GM12892 (cell line): ENCODE data around the gene ZDHHC11B.
"Not testable (repeated sequence)": the region's sequence is repeated elsewhere in the genome, so short reads cannot be mapped to it uniquely, and the experiment has no call there.

ENCODE experiments used
- DNase-seq: peaks from one replicate; pipeline ENCODE4 v3.0.0; 2011; ENCODE audit not compliant: insufficient read length
- FAIRE-seq: peaks from 2 replicates; lab custom pipeline; 2011; peaks lifted over from hg19 to GRCh38; lab: Jason Lieb, UNC
- POLR2A ChIP-seq: IDR thresholded peaks from 2 replicates; pipeline ENCODE4 v1.6.1; 2011; ENCODE audit warnings: low read depth, low read length, control low read depth
- POLR2AphosphoS5 ChIP-seq: IDR thresholded peaks from 2 replicates; pipeline ENCODE4 v1.6.1; 2011; ENCODE audit warnings: low read depth, low read length, control low read depth
- TAF1 ChIP-seq: IDR thresholded peaks from 2 replicates; pipeline ENCODE4 v1.6.1; 2011; ENCODE audit warnings: low read depth, mild to moderate bottlenecking, control low read depth, low read length, borderline replicate concordance

ZDHHC11B gene

DNA sequence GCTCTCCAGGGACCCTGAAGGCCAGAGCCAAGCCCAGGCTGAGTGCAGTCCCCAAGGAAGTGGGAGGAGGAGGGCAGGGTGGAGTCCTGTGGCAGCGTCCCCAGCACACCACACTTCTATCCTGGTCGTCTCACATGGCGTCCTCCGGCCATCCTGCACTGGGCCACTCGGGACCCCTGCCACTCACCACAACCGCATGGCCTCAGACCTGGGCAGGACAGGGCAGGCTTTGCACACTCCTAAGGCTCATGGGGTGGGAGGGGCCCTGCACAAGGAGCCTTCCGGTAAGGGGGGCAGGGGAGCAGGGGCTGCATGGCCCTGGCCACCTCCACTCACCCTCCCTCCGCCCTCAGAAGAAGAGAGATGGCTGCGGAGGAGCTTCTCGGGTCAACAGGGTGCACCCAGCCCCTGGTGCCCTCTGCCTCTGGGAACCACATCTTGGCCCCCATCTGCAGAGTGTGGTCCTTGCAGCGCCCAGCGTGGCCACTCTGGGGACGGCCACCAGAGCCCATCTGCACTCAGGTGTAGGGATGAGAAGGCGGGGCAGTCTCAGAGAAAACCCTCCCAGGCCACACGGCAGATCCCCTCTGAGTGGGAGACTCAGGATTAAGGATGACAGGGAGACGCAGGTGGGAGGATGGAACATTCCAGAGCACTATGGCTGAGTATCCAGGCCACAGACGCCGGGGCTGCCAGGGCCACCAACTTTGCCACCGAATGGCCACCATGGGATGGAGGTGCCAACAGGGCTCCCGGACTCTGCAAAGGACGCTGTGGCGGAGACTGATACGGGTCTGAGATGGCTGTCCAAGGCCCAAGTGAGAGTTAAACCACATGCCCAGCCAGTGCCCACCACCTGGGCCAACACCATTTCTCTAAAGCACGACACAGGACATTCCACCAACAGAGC, 99.0 kb downstream of the ZDHHC11B start:
- TF ChIP-seq POLR2A (no peak), POLR2AphosphoS5 (no peak), TAF1 (no peak)
- FAIRE-seq (no peak), DNase-seq (peak; percentile 9)

DNA sequence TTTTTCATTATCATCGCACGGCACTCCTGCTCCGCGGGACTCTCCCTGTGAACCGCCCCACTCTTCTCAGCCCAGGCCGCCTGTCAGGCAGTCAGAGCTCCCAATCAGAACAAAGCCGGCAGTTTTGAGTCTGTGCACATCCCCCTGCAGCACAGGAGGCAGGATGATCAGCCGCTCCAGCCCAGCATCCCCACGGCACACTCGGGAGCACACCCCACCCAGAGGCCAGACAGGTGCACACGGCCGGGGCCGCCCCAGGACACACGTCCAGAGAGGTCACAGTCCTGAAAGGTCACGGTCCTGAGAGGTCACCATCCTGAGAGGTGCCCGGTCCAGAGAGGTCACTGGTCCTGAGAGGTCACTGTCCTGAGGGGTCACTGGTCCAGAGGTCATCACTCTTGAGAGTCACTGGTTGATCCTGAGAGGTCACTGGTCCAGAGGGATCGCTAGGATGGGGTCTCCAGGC, 99.7 kb downstream of the ZDHHC11B start:
- no peak for TF ChIP-seq POLR2A
- no peak for TF ChIP-seq POLR2AphosphoS5
- no peak for TF ChIP-seq TAF1

DNA sequence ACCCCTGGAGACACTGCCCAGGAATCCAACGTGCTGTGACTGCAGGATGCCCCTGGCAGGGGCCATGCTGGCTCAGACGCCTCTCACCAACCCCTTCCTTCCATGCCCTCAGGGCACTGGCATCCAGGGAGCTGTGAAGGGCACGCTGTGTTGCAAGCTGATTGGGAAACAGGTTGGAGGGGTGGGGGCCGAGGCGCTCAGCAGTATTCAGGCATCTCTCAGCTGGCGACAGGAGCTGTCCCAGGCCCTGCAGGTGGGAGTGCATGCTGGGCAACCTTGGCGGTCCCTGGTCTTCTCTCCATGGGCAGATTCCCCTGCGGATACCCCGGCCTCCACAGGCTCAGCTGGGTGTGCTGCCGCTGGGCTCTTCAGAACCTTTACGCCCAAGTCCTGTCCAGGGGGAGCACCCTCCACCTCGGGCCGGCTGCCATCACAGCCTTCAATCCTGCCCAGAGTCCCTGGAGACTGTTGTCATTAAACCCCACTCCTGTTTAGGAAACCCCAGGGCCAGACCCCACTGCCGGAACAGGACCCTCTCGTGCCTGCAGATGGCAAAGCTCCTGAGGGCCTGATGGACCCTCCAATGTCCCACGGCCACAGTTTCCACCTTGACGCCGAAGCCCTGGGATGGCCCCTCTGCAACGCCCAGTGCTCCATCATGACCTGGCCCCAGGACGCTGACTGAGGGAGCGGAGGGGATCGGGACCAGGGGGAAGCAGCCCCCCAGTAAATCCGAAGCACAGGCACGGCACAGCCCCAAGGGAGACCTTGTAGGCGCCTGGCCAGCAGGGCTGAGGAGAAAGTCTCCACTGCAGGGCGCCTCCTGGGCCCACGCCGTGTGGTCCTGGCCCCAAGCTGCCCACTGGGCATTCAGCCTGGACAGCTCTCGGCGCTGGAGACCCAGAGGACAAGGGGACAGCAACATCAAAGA, 100.7 kb downstream of the ZDHHC11B start:
- FAIRE-seq = no peak
- TF ChIP-seq POLR2AphosphoS5 (no peak), POLR2A (no peak), TAF1 (no peak)
- peak; percentile 9 for DNase-seq

More for the DNA sequence above, 99.7 kb downstream of the ZDHHC11B start:
- DNase-seq = peak; percentile 6
- no peak for FAIRE-seq

DNA sequence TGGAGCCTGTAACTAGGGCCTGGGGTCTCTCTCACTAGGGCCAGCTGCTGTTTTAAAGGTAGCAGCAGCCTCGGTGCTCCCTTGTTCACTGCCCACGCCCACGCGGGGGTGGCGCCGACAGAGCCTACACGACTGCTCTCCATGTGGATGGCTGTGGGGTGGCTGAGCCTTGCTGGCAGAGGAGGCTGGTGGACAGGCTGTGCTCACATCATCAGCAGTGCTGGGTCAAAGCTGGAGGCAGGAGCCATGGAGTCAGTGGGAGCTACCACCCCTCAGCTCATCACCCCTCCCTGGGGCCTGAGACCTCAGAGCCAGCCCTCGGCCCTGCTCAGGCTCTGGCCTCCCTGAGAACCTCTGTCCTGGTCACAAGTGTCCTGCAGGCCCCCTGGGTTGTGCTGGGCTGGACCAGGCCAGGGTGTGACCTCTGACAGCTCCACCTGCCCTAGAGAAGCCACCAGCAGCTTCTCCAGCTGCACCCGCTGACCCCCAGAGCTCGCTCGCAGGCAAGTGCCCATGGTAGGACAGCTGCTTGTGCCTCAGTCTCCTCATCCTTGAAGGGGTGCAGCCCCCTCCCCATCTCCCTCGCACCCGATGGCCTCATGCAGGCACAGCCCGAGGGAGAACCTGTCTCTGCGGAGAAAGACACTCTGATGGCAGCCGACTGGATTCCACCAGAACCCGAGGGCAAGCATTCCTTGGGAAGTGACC, 101.7 kb downstream of the ZDHHC11B start:
- not testable (repeated sequence) for DNase-seq, FAIRE-seq

DNA sequence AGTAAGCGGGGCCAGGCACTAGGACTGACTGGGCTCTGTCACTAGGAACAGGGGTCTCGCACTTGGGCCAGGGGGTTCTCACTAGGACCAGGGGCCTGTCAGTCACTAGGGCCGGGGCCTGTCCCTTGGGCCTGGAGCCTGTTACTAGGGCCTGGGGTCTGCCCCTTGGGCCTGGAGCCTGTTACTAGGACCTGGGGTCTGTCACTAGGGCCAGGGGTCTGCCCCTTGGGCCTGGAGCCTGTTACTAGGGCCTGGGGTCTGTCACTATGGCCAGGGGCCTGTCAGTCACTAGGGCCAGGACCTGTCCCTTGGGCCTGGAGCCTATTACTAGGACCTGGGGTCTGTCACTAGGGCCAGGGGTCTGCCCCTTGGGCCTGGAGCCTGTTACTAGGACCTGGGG, 102.3 kb downstream of the ZDHHC11B start:
- FAIRE-seq, DNase-seq: not testable (repeated sequence)

DNA sequence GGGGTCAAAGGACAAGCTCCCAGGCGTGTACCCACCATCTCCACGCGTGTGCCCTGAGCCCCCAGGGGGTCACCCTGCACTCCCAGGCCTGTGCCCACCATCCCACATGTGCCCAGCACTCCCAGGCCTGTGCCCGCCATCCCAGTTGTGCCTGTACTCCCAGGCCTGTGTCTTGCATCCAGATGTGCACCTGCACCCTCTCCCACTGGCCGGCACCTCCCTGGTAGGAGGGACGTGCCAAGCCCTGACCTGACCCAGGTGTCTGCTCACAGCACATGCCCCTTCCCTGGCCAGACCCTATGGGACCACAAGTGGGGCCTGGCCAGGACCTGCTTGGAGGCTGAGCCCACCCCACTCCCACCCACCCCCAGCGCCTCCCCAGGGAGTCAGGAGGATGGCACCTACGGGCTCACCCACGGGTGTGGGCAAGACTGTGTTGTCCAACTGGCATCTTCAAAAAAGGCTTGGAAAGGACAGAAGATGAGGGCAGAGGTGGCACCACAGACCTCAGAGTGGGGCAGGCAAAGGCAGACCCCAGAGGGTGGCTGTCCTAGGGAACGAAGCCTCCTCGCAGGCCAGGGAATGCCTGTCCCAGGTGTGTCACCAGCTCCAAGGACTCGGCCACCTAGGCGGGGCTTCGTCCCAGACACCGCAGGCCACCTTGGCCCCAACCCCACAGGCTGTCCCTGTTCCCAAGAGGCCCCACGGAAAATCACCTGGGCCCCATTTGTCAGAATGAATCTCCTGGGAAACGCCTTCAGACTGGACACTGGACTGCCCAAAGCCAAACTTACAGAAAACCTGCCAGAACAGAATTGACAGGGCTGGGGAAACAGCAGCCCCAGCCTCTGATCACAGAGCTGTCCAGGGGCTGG, 103.0 kb downstream of the ZDHHC11B start:
- peak; percentile 10 for DNase-seq
- FAIRE-seq = not testable (repeated sequence)

DNA sequence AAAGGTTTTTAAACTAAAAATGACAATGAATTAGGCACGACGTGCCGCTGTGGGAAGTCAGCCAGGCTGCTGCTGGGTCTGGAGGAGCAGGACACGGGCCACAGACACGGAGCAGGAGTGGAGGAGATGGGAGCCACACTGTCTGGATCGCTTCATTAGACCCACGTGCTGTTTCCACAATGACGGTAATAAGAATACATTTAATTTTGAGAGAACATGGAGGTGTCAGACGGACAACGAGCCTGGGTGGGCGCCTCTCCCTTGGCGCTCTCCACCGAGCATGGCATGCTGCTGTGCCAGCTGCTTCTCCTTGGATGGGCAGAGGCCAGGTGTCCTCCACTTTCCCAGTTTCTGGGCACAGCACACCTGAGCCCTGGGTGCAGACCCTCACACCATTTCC, 103.7 kb downstream of the ZDHHC11B start:
- FAIRE-seq = not testable (repeated sequence)
- DNase-seq = peak; percentile 3

DNA sequence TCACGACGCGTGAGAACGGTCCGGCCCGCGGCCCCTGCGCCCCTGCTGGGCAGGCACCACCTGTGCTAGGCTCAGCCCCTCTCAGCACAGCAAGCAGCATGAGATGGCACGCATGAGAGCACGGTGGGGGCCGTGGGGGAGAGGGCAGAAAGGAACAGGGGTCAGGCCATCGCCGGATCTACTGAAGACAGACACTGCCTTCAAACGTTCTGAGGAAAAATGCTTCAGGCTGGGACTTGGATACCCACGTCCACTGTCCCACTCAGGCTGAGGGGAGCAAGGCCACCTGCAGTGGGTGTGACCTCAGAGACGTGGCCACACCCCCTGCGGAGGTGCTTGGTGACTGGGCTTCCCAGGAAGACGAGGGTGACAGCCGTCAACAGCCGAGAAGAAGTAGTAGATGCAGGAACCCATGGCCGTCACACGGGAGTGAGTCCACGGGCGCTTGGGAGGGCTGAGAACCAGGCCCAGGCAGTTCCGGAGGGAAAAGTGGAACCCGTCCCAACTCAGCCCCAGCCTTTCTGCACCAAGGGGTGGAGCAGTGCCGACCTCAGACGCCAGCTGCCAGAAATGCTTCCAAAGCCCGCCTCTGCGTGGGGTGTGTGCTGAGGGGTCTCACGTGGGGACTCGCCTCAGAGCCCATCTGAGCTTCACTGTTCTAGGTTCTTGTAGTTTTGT, 104.3 kb downstream of the ZDHHC11B start:
- not testable (repeated sequence) for DNase-seq, FAIRE-seq

DNA sequence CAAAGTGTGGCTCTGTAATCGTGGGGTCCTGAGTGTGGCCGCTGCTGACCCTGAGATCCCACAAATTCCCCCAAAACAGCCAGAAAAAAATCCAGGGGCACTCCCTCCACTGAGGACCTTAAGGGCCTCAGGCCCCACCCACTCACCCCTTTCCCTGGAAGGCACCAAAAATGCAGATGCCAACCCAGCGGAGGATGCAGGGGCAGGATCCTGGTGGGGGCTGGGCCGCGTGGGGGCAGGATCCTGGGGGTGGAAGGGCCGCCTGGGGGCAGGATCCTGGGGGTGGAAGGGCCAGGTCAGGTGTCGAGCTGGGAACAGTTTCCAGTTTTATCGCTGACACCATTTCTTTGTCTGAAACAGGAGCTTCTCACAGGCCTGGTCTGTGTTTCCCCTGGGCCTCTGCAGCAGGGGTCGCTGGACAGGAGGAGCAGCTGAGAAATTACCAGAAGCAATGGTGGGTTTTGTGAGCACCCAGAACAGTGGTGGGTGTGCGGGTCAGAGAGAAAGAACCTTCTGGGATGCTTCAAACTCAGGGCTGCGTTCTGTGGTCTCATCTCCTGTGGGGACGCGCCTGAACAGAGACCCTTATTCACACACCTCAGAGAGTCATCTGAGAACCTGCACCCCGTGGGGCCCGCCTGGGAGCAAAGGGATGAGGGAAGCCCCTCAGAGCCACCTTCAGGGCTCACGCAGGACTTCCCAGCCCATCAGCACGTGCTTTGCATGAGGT, 105.2 kb downstream of the ZDHHC11B start:
- not testable (repeated sequence) for FAIRE-seq
- peak; percentile 13 for DNase-seq

DNA sequence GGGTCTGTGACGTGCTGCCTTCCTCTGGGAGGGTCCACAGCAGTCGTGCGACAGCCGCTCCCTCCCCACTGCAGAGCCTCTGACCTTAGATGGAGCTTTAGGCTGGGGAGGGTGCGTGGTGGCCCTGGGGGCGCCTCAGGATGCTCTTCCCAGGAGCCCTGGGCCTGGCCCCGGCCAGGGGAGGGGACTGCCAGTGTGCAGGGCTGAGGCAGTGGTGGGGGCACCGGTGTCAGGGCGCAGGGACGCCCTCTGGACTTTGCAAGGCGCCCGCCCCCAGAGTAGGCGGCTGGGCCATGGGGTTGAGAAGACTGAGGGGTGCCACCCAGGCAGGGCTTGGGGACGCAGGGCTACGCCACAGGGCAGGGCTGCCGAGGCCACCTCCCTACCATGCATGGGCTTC, 106.0 kb downstream of the ZDHHC11B start:
- DNase-seq = peak; percentile 14
- not testable (repeated sequence) for FAIRE-seq
